GM13976 (cell line): ENCODE data around the gene C22orf15.

Experiments
- DNase-seq: peaks from one replicate; pipeline ENCODE4 v3.0.0; 2012; ENCODE audit warnings: low spot score
- in situ Hi-C: fragments of 300-500 bp; cut with MboI; formaldehyde crosslinking; loops from one replicate; pipeline ENCODE4 v1.12.0; 2022; ENCODE audit warnings: low sequenced_read_pairs, mixed read lengths, inconsistent platforms; ENCODE audit not compliant: unreplicated experiment
- TF ChIP-seq, protein P1 (sequence below): IDR thresholded peaks from 2 replicates; pipeline ENCODE4 v1.5.1; 2012; ENCODE audit warnings: borderline replicate concordance, mild to moderate bottlenecking; ENCODE audit not compliant: insufficient read depth; ENCODE audit errors: extremely low read depth, missing control alignments, control extremely low read depth

C22orf15 gene

DNA sequence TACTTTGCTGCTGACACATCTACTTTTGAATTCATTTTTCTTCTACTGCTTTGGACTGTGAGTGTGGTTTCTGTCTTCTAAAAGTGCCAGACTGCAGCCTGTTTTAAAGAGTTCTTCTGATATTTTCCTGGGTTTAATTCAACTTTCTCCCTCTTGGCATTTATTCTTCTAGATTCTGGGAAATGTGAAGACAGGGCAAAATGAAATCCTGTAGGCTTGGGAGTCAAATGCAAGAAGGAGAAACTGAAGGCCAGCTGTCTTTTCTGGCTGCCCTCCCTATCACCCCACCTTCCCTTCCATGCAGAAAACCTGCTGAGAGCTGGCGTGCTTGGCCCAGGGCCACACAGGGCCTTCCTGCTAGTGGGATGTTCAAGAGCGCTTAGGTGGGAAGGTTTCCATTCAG, 19.5 kb upstream of the C22orf15 start:
- TF ChIP-seq, protein P1, sequence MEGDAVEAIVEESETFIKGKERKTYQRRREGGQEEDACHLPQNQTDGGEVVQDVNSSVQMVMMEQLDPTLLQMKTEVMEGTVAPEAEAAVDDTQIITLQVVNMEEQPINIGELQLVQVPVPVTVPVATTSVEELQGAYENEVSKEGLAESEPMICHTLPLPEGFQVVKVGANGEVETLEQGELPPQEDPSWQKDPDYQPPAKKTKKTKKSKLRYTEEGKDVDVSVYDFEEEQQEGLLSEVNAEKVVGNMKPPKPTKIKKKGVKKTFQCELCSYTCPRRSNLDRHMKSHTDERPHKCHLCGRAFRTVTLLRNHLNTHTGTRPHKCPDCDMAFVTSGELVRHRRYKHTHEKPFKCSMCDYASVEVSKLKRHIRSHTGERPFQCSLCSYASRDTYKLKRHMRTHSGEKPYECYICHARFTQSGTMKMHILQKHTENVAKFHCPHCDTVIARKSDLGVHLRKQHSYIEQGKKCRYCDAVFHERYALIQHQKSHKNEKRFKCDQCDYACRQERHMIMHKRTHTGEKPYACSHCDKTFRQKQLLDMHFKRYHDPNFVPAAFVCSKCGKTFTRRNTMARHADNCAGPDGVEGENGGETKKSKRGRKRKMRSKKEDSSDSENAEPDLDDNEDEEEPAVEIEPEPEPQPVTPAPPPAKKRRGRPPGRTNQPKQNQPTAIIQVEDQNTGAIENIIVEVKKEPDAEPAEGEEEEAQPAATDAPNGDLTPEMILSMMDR: no peak
- in situ Hi-C loops: no loop called here
- no peak for DNase-seq

DNA sequence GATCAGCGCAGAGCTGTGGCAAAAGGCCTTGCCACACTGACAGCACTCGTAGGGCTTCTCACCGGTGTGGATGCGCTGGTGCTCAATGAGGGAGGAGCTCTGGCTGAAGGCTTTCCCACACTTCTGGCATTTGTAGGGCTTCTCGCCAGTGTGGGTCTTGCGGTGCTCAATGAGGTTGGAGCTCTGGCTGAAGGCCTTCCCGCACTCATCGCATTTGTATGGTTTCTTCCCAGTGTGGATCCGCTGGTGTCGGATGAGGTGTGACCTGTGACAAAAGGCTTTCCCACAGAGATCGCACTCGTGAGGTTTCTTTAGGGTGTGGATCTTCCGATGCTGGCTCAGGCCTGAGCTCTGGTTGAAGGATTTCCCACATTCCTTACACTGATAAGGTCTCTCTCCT, 18.8 kb upstream of the C22orf15 start:
- DNase-seq: no peak
- TF ChIP-seq, protein P1: no peak
- in situ Hi-C loops: no loop called here

DNA sequence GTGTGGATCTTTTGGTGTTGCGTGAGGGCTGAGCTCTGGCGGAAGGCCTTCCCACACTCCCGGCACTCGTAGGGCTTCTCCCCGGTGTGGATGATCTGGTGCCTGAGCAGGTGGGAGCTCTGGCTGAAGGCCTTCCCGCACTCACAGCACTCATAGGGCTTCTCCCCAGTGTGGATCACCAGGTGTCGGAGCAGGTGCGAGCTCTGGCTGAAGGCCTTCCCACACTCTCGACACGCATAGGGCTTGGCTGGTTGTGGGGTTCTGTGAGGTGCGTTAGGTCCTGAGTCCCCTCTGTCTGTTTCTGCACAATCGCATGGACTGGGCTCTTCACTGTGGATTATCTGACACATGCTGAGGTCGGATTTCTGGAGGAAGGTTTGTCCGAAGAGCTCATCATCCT, 18.3 kb upstream of the C22orf15 start:
- TF ChIP-seq, protein P1: no peak
- no peak for DNase-seq
- in situ Hi-C loops: no loop called here

DNA sequence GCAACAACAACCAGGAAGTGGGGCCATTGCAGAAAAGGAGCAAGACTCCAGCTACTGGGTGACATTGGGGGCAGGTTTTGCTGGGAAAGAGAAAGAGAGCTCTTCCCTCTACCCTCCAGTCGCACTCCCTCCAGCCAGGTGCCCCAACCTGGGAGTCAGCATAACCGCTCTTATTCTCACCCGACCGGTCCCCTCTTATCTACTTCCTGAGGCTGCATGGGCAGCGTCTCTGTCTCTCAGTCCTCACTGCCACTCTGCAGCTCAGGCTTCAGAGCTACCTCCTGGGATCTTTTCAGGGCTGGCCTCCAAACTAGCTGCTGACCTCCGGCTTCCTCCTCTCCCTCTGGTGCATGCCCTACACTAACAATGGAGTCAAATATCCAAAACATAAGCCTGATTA, 17.0 kb upstream of the C22orf15 start:
- no peak for DNase-seq
- TF ChIP-seq, protein P1: no peak
- in situ Hi-C loops: no loop called here

DNA sequence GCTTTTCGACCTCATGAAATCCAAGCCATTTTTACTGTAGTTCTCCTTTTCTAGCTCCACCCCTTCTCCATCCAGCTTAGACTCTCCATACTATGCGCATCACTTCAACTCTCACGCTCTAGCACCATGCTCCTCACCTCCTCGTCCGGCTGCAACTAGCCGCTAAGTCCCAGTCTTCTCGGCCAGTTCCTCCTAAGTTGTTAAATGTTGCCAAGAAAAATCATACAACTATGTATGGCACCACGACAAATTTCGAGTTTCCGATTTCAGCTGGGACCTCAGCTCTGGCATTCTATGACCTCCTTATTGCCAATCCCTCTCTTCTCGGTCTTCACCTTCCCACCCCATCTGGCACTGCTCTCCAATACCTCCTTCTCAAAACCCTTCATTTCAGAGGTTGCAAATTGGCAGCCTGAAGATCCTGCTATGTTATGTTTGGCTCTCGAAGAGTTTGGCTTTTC, 12.9 kb upstream of the C22orf15 start:
- peak; percentile 16 for DNase-seq
- TF ChIP-seq, protein P1: no peak
- in situ Hi-C loops: no loop called here

DNA sequence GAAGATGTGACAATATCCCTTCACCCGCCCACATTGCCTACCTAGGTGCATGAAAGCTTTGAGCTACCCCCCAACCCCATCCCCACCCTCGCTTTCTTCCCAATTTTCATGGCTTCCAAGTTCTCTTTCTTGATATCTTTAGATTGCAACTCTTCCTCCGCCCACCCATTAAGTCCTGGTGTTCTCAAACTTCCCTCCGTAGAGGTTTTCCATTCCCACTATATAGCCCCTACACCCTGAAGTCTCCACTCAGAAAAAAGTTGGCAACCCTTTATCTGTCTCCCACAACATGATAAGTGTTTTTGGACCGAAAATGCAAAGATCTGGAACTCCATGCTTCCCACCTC, 12.4 kb upstream of the C22orf15 start:
- TF ChIP-seq, protein P1: no peak
- in situ Hi-C loops: no loop called here
- no peak for DNase-seq
